Panc1 (cell line): ENCODE data around the gene CACNA2D3. TPM values are rescaled to one million over a fixed set of nuclear protein-coding genes. Genes with fewer than 3 reads are reported as not detected.

ENCODE experiments used
- ATAC-seq: fragments of 200-7000 bp; cut with Tn5 transposase; 2 replicates; pipeline ENCODE4 v1.9.1; 2020; ENCODE audit warnings: mild to moderate bottlenecking, moderate library complexity
- BruUV-seq: library from RNA; stranded (reverse); fragments of 400-500 nt; replicated peaks from 2 replicates; lab custom pipeline; 2021; lab: Mats Ljungman, UMichigan
- CTCF ChIA-PET: fragments of 300-600 bp; sonication (Branson Sonifier 250); formaldehyde crosslinking; loops from one replicate; lab custom pipeline; 2022; ENCODE audit warnings: antibody characterized with exemption; lab: Charles Lee
- POLR2A ChIA-PET: fragments of 300-600 bp; sonication (Branson Sonifier 250); formaldehyde crosslinking; loops from one replicate; lab custom pipeline; 2022; ENCODE audit warnings: antibody characterized with exemption; lab: Charles Lee
- DNase-seq: peaks from one replicate; pipeline ENCODE4 v3.0.0-alpha.2; 2010; ENCODE audit warnings: low read depth, low spot score
- H3K27ac ChIP-seq: 2 replicates; pipeline ENCODE4 v1.5.1; 2011; ENCODE audit warnings: mild to moderate bottlenecking, low read length, inconsistent platforms
- H3K27me3 ChIP-seq: fragments of 200-500 bp; sonication (Bioruptor generic); 2 replicates; pipeline ENCODE4 v1.6.0; 2014; ENCODE audit warnings: low read length, inconsistent platforms; ENCODE audit not compliant: control insufficient read depth, insufficient read depth
- H3K36me3 ChIP-seq: fragments of 200-500 bp; sonication (Bioruptor generic); 2 replicates; pipeline ENCODE4 v1.5.1; 2014; ENCODE audit warnings: inconsistent platforms, mild to moderate bottlenecking, low read length, moderate library complexity; ENCODE audit not compliant: control insufficient read depth, insufficient read depth
- H3K4me1 ChIP-seq: 2 replicates; pipeline ENCODE4 v1.5.1; 2011; ENCODE audit warnings: inconsistent platforms, mild to moderate bottlenecking, low read length, moderate library complexity; ENCODE audit not compliant: control insufficient read depth, insufficient read depth
- H3K4me3 ChIP-seq, 2 experiments: 2 replicates each; pipeline ENCODE4 v1.5.1; 2011 to 2012; ENCODE audit warnings: low read depth in 2 of 2, low read length in 2 of 2, mild to moderate bottlenecking in 2 of 2, inconsistent platforms in 1 of 2, moderate library complexity in 1 of 2
- H3K9me3 ChIP-seq: fragments of 200-500 bp; sonication (Bioruptor generic); 2 replicates; pipeline ENCODE4 v1.5.1; 2014; ENCODE audit warnings: low read depth, mild to moderate bottlenecking, inconsistent platforms, low read length, moderate library complexity; ENCODE audit not compliant: control insufficient read depth, insufficient read depth
- CTCF ChIP-seq: fragments of 450-650 bp; IDR thresholded peaks from 2 replicates; pipeline ENCODE4 v1.5.1; 2017; ENCODE audit warnings: mild to moderate bottlenecking
- POLR2AphosphoS5 ChIP-seq: IDR thresholded peaks from 2 replicates; pipeline ENCODE4 v1.6.1; 2012; ENCODE audit warnings: mild to moderate bottlenecking, low read depth, low read length, moderate library complexity
- REST ChIP-seq, 2 experiments: IDR thresholded peaks; 2 replicates each; pipeline ENCODE4 v1.6.1; 2011 to 2012; ENCODE audit warnings: low read depth in 2 of 2, control low read depth in 1 of 2, low read length in 1 of 2, mild to moderate bottlenecking in 1 of 2, moderate library complexity in 1 of 2; ENCODE audit not compliant: insufficient read depth in 1 of 2
- SIN3A ChIP-seq: IDR thresholded peaks from 2 replicates; pipeline ENCODE4 v1.6.1; 2012; ENCODE audit warnings: low read depth, mild to moderate bottlenecking, low read length, moderate library complexity, borderline replicate concordance; ENCODE audit not compliant: insufficient read depth
- TCF7L2 ChIP-seq: IDR thresholded peaks from 2 replicates; pipeline ENCODE4 v1.6.1; 2011; ENCODE audit warnings: mild to moderate bottlenecking, low read depth, low read length, inconsistent platforms
- in situ Hi-C: cut with HindIII; loops from 2 replicates; pipeline ENCODE4 v1.10.0; 2016; ENCODE audit warnings: low sequenced_read_pairs, low pct_unique_long_range_greater_than_20kb
- intact Hi-C: fragments of 100-400 bp; cut with micrococcal nuclease; formaldehyde crosslinking; loops from one replicate; pipeline ENCODE4 v1.10.0; 2022; ENCODE audit not compliant: unreplicated experiment
- total RNA-seq: library from RNA; stranded (reverse); gene quantifications from one replicate; pipeline ENCODE4 v1.2.1, GENCODE V29; 2021; ENCODE audit not compliant: unreplicated experiment

CACNA2D3 gene
- total RNA-seq, 1 experiment from 2014 or later = 0.41 TPM

GRCh38 chr3:54784021-54784420 lies 661.7 kb downstream of the CACNA2D3 start:
- no peaks in the 10 kb centered on the region for H3K36me3 ChIP-seq
- no peak overlapping the region for H3K27ac ChIP-seq
- DNase-seq = no peak
- H3K4me3 ChIP-seq = no peak overlapping the region
- H3K9me3 ChIP-seq = no peaks in the 10 kb centered on the region
- CTCF ChIA-PET = interaction anchor here (0.5 kb wide), 1 partner anchor 1536 kb away, joined by 4 read pairs; no protein-coding TSS in a partner anchor
- ATAC-seq = no peak
- TF ChIP-seq POLR2AphosphoS5 = no peak
- no peak for TF ChIP-seq SIN3A
- TF ChIP-seq TCF7L2 = no peak
- TF ChIP-seq CTCF = no peak
- no peak for TF ChIP-seq REST (IDR thresholded peaks at IDR 0.05; ENCODE audit: insufficient read depth in 1 of 2, low read depth in 2 of 2, low read length in 1 of 2)
- in situ Hi-C loops = no loop called here
- no peaks in the 10 kb centered on the region for H3K27me3 ChIP-seq
- no peaks in the 10 kb centered on the region for H3K4me1 ChIP-seq
- POLR2A ChIA-PET = no interaction called here
- BruUV-seq = no TSS peak
- intact Hi-C loops = no loop called here

DNA sequence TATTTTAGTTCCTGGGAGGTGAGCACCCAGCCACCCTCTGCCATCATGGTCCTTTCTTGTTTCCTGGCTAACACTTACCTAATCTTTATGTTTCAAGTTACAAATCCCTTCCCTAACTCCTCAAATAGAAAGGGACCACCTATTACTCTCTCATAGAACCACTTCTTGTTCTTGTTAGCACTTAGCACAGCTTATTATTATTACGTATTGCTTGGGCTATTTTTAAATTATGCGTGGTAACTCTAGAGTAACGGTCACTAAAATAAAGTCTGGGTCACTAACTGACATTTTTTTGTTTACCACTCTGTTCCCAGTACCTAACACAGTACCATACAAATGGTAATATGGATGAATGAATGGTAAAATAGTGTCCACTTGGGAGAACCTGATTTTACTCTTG lies 663.6 kb downstream of the CACNA2D3 start:
- no TSS peak for BruUV-seq
- in situ Hi-C loops = no loop called here

More for the DNA sequence above, 663.6 kb downstream of the CACNA2D3 start:
- intact Hi-C loops = no loop called here
- Histone ChIP-seq H3K4me3 (no peak overlapping the region), H3K27me3 (no peaks in the 10 kb centered on the region), H3K4me1 (no peaks in the 10 kb centered on the region), H3K36me3 (no peaks in the 10 kb centered on the region), H3K9me3 (no peaks in the 10 kb centered on the region), H3K27ac (no peak overlapping the region)
- TF ChIP-seq REST (IDR thresholded peaks at IDR 0.05; ENCODE audit: insufficient read depth in 1 of 2, low read depth in 2 of 2, low read length in 1 of 2) = no peak
- TF ChIP-seq POLR2AphosphoS5 = no peak
- TF ChIP-seq SIN3A = no peak
- no peak for TF ChIP-seq TCF7L2
- no peak for TF ChIP-seq CTCF
- DNase-seq = no peak
- CTCF ChIA-PET = no interaction called here
- POLR2A ChIA-PET = no interaction called here
- ATAC-seq = no peak
